HepG2 (cell line): ENCODE measurements around the gene FAM229A. TPM values are rescaled to one million over a fixed set of nuclear protein-coding genes. Genes with fewer than 3 reads are reported as not detected.
A peak's percentile ranks its signal among the peaks of the same experiment; 100 is the strongest.

Experiments used
- FOXC1 ChIP-seq: sonication (generic); formaldehyde crosslinking; IDR thresholded peaks from 2 replicates; pipeline ENCODE4 v1.8.0; 2022; ENCODE audit warnings: mild to moderate bottlenecking, missing genetic modification reagents, borderline replicate concordance
- HNRNPLL ChIP-seq: fragments of 200-400 bp; formaldehyde crosslinking; IDR thresholded peaks from 2 replicates; pipeline ENCODE4 v1.6.1; 2017; ENCODE audit warnings: mild to moderate bottlenecking, low read depth, low read length; ENCODE audit not compliant: poor library complexity, severe bottlenecking
- MAFK ChIP-seq, 2 experiments: IDR thresholded peaks in 1 of 2; conservative IDR thresholded peaks in 1 of 2; 2 replicates each; pipeline ENCODE4 v1.6.1; 2011; ENCODE audit warnings: improper control_type of control experiment in 2 of 2, low read length in 2 of 2
- NFKB2 ChIP-seq: sonication (generic); formaldehyde crosslinking; IDR thresholded peaks from 2 replicates; pipeline ENCODE4 v1.4.0; 2020; ENCODE audit warnings: missing genetic modification reagents, borderline replicate concordance
- PHF8 ChIP-seq: sonication (generic); formaldehyde crosslinking; IDR thresholded peaks from 2 replicates; pipeline ENCODE4 v1.5.0; 2020; ENCODE audit warnings: missing genetic modification reagents
- RFXANK ChIP-seq: IDR thresholded peaks from 2 replicates; pipeline ENCODE4 v1.6.1; 2016
- SALL1 ChIP-seq: sonication (generic); formaldehyde crosslinking; IDR thresholded peaks from 2 replicates; pipeline ENCODE4 v1.8.0; 2022; ENCODE audit warnings: mild to moderate bottlenecking, missing genetic modification reagents
- SMARCE1 ChIP-seq: fragments of 450-650 bp; IDR thresholded peaks from 2 replicates; pipeline ENCODE4 v1.6.1; 2017; ENCODE audit warnings: borderline replicate concordance
- ZBTB42 ChIP-seq: sonication (generic); formaldehyde crosslinking; IDR thresholded peaks from 2 replicates; pipeline ENCODE4 v1.5.0; 2020; ENCODE audit warnings: mild to moderate bottlenecking, missing genetic modification reagents
- ZNF224 ChIP-seq: sonication (generic); formaldehyde crosslinking; IDR thresholded peaks from 2 replicates; pipeline ENCODE4 v1.5.0; 2020; ENCODE audit warnings: mild to moderate bottlenecking, missing genetic modification reagents
- ZNF567 ChIP-seq: sonication (generic); formaldehyde crosslinking; IDR thresholded peaks from 2 replicates; pipeline ENCODE4 v1.8.1; 2023; ENCODE audit warnings: mild to moderate bottlenecking, missing genetic modification reagents, borderline replicate concordance
- ZNF598 ChIP-seq: sonication (generic); formaldehyde crosslinking; IDR thresholded peaks from 2 replicates; pipeline ENCODE4 v1.5.1; 2020; ENCODE audit warnings: mild to moderate bottlenecking, missing genetic modification reagents, borderline replicate concordance
- polyA plus RNA-seq, 8 experiments: library from polyadenylated mRNA; depleted of rRNA in 3 of 8; stranded (reverse) in 7 of 8; unstranded in 1 of 8; fragments of >200 nt; fragmentation: Illumina TruSeq in 4 of 8; extraction: Trizol in 4 of 8; gene quantifications; 2 replicates each; pipeline versions ENCODE4 v1.2.1 to v1.2.3, GENCODE V29; 2011 to 2016; ENCODE audit warnings: low read depth in 4 of 8, missing spikeins in 1 of 8, mixed read lengths in 1 of 8; ENCODE audit not compliant: insufficient read depth in 1 of 8
- total RNA-seq, 5 experiments: library from RNA; depleted of rRNA; stranded (reverse); fragments of >200 nt; fragmentation: Illumina TruSeq; extraction: Trizol; gene quantifications; 2 replicates each; pipeline ENCODE4 v1.2.3, GENCODE V29; 2016; ENCODE audit warnings: low read depth in 1 of 5
- TF ChIP-seq, protein P1 (sequence below): sonication (generic); formaldehyde crosslinking; conservative IDR thresholded peaks from 2 replicates; pipeline ENCODE4 v1.4.0; 2020; ENCODE audit warnings: mild to moderate bottlenecking, missing genetic modification reagents, moderate library complexity
- TF ChIP-seq, protein P2 (sequence below): sonication (generic); formaldehyde crosslinking; IDR thresholded peaks from 2 replicates; pipeline ENCODE4 v1.5.1; 2020; ENCODE audit warnings: mild to moderate bottlenecking, missing genetic modification reagents, moderate library complexity
- TF ChIP-seq, protein P3 (sequence below): sonication (generic); formaldehyde crosslinking; IDR thresholded peaks from 2 replicates; pipeline ENCODE4 v1.4.0; 2020; ENCODE audit warnings: low read depth, missing genetic modification reagents
- TF ChIP-seq, protein P4 (sequence below): sonication (generic); formaldehyde crosslinking; IDR thresholded peaks from 2 replicates; pipeline ENCODE4 v1.4.0; 2020; ENCODE audit warnings: missing genetic modification reagents

Gene FAM229A
- total and polyA plus RNA-seq, 2 of the 13 experiments (the other 11 are each of a cell fraction or from before 2014, with no cell fraction given) = 3.2 to 17.6 TPM

DNA sequence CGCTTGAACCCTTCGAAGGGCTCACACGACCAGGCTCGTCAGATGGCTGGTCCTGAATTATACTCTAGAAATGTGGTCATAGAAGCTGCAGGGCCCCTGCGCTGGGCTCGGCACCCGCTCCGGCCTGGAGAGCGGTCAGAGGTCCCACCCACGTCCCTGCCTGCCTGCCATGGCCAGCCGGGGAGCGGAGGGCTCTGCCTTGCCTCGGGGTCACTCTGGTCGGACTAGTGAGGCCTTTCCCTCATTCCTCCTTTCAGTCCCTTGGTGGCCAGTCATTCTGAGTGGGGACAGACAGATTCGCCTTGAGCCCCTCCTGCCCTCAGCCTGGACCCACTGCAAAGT is 25.7 kb downstream of the FAM229A start (continued):
- TF ChIP-seq, protein P1, sequence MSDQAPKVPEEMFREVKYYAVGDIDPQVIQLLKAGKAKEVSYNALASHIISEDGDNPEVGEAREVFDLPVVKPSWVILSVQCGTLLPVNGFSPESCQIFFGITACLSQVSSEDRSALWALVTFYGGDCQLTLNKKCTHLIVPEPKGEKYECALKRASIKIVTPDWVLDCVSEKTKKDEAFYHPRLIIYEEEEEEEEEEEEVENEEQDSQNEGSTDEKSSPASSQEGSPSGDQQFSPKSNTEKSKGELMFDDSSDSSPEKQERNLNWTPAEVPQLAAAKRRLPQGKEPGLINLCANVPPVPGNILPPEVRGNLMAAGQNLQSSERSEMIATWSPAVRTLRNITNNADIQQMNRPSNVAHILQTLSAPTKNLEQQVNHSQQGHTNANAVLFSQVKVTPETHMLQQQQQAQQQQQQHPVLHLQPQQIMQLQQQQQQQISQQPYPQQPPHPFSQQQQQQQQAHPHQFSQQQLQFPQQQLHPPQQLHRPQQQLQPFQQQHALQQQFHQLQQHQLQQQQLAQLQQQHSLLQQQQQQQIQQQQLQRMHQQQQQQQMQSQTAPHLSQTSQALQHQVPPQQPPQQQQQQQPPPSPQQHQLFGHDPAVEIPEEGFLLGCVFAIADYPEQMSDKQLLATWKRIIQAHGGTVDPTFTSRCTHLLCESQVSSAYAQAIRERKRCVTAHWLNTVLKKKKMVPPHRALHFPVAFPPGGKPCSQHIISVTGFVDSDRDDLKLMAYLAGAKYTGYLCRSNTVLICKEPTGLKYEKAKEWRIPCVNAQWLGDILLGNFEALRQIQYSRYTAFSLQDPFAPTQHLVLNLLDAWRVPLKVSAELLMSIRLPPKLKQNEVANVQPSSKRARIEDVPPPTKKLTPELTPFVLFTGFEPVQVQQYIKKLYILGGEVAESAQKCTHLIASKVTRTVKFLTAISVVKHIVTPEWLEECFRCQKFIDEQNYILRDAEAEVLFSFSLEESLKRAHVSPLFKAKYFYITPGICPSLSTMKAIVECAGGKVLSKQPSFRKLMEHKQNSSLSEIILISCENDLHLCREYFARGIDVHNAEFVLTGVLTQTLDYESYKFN (CRISPR knock-in tag) = 0 out of 2 replicates have a peak, but pooled peaks have one; percentile 10
- TF ChIP-seq, protein P2, sequence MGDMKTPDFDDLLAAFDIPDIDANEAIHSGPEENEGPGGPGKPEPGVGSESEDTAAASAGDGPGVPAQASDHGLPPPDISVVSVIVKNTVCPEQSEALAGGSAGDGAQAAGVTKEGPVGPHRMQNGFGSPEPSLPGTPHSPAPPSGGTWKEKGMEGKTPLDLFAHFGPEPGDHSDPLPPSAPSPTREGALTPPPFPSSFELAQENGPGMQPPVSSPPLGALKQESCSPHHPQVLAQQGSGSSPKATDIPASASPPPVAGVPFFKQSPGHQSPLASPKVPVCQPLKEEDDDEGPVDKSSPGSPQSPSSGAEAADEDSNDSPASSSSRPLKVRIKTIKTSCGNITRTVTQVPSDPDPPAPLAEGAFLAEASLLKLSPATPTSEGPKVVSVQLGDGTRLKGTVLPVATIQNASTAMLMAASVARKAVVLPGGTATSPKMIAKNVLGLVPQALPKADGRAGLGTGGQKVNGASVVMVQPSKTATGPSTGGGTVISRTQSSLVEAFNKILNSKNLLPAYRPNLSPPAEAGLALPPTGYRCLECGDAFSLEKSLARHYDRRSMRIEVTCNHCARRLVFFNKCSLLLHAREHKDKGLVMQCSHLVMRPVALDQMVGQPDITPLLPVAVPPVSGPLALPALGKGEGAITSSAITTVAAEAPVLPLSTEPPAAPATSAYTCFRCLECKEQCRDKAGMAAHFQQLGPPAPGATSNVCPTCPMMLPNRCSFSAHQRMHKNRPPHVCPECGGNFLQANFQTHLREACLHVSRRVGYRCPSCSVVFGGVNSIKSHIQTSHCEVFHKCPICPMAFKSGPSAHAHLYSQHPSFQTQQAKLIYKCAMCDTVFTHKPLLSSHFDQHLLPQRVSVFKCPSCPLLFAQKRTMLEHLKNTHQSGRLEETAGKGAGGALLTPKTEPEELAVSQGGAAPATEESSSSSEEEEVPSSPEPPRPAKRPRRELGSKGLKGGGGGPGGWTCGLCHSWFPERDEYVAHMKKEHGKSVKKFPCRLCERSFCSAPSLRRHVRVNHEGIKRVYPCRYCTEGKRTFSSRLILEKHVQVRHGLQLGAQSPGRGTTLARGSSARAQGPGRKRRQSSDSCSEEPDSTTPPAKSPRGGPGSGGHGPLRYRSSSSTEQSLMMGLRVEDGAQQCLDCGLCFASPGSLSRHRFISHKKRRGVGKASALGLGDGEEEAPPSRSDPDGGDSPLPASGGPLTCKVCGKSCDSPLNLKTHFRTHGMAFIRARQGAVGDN (CRISPR knock-in tag) = peak; percentile 71
- 0 out of 2 replicates have a peak, but pooled peaks have one; percentile 6 for TF ChIP-seq ZBTB42 (CRISPR knock-in tag)
- peak; percentile 59; the same call in 1 of the 2 replicates for TF ChIP-seq ZNF598 (CRISPR knock-in tag)
- peak; percentile 51 for TF ChIP-seq FOXC1
- TF ChIP-seq SMARCE1 = no peak
- TF ChIP-seq NFKB2 (CRISPR knock-in tag) = peak; percentile 28; the same call in 1 of the 2 replicates
- TF ChIP-seq, protein P3, sequence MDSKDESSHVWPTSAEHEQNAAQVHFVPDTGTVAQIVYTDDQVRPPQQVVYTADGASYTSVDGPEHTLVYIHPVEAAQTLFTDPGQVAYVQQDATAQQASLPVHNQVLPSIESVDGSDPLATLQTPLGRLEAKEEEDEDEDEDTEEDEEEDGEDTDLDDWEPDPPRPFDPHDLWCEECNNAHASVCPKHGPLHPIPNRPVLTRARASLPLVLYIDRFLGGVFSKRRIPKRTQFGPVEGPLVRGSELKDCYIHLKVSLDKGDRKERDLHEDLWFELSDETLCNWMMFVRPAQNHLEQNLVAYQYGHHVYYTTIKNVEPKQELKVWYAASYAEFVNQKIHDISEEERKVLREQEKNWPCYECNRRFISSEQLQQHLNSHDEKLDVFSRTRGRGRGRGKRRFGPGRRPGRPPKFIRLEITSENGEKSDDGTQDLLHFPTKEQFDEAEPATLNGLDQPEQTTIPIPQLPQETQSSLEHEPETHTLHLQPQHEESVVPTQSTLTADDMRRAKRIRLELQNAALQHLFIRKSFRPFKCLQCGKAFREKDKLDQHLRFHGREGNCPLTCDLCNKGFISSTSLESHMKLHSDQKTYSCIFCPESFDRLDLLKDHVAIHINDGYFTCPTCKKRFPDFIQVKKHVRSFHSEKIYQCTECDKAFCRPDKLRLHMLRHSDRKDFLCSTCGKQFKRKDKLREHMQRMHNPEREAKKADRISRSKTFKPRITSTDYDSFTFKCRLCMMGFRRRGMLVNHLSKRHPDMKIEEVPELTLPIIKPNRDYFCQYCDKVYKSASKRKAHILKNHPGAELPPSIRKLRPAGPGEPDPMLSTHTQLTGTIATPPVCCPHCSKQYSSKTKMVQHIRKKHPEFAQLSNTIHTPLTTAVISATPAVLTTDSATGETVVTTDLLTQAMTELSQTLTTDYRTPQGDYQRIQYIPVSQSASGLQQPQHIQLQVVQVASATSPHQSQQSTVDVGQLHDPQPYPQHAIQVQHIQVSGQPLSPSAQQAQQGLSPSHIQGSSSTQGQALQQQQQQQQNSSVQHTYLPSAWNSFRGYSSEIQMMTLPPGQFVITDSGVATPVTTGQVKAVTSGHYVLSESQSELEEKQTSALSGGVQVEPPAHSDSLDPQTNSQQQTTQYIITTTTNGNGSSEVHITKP (CRISPR knock-in tag) = 0 out of 2 replicates have a peak, but pooled peaks have one; percentile 4
- TF ChIP-seq RFXANK (CRISPR knock-in tag) = no peak
- no peak for TF ChIP-seq HNRNPLL
- TF ChIP-seq, protein P4, sequence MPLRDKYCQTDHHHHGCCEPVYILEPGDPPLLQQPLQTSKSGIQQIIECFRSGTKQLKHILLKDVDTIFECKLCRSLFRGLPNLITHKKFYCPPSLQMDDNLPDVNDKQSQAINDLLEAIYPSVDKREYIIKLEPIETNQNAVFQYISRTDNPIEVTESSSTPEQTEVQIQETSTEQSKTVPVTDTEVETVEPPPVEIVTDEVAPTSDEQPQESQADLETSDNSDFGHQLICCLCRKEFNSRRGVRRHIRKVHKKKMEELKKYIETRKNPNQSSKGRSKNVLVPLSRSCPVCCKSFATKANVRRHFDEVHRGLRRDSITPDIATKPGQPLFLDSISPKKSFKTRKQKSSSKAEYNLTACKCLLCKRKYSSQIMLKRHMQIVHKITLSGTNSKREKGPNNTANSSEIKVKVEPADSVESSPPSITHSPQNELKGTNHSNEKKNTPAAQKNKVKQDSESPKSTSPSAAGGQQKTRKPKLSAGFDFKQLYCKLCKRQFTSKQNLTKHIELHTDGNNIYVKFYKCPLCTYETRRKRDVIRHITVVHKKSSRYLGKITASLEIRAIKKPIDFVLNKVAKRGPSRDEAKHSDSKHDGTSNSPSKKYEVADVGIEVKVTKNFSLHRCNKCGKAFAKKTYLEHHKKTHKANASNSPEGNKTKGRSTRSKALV (CRISPR knock-in tag) = 0 out of 2 replicates have a peak, but pooled peaks have one; percentile 6
- 0 out of 2 replicates have a peak, but pooled peaks have one; percentile 9 for TF ChIP-seq PHF8
- 0 out of 2 replicates have a peak, but pooled peaks have one; percentile 8 for TF ChIP-seq ZNF224
- no peak for TF ChIP-seq MAFK (conservative IDR thresholded peaks at IDR 0.05 in 1 of 2, IDR thresholded peaks at IDR 0.05 in 1 of 2; ENCODE audit: low read length in 2 of 2)
- no peak for TF ChIP-seq ZNF567
- TF ChIP-seq SALL1 (CRISPR knock-in tag) = peak; percentile 25; the same call in 1 of the 2 replicates
